NCI-H226 (cell line): ENCODE measurements around the gene CYP46A1.
"Not testable (repeated sequence)": the region's sequence is repeated elsewhere in the genome, so short reads cannot be mapped to it uniquely, and the experiment has no call there.

Experiments
- DNase-seq: peaks from one replicate; pipeline ENCODE4 v3.0.0-alpha.2; 2015

The CYP46A1 gene

DNA sequence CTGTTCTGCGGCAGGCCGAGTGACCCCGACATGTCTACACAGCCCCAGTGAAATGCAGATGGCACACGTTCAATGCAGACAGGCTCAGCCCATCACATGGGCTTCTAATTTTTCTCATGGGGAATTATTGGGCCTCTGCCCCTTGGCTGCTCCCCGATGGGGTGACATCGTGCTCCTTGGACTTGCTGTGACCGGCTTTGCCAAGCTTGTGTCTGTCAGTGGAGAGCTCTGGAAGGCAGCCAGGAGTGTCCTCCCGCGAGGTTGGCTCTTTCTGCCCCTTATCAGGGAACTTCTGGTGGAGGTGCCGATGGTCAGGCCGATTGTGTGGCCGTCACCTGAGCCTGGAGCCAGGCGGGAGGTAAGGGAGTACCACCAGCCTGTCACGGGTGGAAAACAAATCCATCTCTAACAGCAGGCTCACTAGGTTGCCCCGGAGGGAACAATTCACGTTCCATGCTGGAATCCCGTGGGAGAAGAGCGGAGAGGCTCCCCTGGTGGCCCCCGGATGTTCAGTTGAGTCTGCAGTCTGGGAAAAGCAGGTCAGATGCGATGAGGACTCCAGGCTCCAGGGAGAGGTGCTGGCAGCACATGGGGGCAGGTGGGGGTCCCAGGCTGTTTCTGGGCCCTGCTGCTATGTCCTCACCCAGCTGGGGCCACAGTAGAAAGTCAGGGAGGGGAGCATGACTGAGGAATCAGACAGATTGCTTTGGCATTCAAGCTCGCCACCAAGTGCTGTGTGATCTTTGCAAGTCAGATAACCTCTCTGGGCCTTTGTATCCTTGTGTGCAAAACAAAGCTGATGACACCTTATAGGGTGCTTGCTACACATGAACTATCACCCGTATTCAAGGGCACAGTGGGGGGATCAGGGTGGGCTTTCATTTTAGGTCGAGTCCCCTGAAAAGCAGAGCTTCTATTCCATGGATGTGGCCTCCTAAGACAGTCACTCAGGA is 65.9 kb downstream of the CYP46A1 start:
- DNase-seq, result no peak

DNA sequence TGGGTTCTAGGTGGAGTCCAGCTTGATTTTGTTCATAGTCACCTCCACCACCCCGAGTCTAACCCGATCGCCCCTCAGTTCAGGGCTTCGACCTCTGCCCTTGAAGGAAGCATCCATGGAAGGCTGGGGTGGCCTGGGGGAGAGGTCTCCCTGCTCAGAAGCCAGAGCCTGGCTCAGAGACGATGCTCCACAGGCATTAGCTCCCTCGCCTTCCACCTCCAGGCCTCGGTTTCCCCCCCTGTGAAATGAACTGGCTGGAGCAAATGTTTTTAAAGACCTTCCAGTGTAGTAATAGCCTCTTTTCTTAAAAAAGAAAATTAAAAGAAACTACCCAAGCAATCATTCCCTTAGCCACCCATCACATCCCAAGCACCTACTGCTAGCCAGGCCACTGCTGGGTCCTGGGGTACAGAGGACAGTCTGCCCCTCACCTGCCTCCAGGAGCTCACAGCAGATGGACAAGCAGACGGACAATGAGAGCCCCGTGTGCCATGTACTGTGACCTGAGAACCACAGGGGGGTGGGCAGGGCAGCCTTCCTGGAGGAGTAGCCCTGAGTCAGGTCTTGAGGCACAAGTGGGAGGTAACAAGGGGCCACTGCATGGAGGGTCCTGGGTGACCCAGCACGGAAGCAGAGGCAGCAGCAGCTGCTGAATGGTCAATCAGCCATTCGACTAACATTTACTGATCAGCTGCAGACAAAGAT is 66.8 kb downstream of the CYP46A1 start:
- no peak for DNase-seq

GRCh38 chr14:99751539-99752485 is 67.7 kb downstream of the CYP46A1 start:
- DNase-seq, result no peak

GRCh38 chr14:99752486-99753121 is 68.5 kb downstream of the CYP46A1 start:
- peak; percentile 53 for DNase-seq

DNA sequence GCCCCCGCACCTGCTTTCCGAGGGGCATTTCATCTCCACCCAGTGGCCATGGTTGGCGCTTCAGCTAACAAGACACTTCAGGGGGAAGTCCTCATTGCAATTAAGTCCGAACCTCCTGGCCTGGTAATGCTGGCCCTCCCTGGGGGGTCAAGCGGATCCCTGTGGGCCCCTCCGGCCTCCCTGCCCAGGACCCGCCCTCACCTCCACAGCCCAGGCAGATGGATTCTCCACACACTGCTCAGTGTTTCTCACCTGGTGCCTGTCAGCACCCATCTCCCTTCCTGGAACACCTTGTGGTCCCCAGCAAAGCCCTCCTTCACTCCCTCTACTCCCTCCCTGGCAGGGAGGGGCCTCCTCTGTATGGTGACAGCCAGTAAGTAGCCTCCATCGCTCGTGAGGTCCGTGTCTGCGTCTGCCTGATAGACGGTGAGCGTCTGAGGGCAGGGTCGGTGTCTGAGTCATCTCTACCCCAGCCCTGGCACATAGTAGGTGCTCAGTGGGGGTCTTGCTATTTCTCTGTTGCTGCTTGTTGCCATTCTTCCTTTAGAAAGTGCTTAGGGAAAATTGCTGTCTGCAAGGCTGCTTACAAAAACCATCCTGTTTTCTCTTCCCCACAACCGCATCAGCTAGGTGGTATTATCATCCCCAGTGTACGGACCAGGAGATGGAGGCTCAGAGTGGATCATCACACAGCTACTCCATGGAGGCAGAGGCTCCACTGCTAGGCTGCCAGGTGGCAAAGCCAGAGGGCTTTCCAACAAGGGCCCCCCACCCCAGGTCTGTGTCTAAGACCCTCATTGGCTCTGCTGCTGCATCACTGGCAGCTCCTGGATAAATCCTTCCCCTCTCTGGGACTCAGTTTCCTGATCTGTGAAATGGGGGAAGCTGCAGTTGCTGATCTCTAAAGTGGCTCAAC is 69.4 kb downstream of the CYP46A1 start:
- no peak for DNase-seq

GRCh38 chr14:99754141-99755067 is 70.3 kb downstream of the CYP46A1 start:
- no peak for DNase-seq

GRCh38 chr14:99755068-99755405 is 70.9 kb downstream of the CYP46A1 start:
- DNase-seq, result no peak

GRCh38 chr14:99755629-99756603 is 71.8 kb downstream of the CYP46A1 start:
- peak; percentile 97 for DNase-seq

DNA sequence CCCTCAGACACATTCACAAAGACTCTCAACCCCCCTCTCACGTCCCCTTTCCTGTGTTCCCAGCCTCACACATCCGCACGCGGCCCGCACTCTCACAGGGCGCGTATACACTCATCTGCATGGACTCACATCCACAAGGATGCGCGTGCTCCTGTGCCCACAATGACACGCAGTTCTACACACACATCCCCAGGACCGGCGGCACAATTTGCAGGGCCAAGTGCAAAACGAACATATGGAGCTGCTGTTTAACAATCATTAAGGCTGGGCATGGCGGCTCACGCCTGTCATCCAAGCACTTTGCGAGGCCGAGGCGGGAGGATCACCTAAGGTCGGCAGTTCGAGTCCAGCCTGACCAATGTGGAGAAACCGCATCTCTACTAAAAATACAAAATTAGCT is 72.7 kb downstream of the CYP46A1 start:
- no peak for DNase-seq

GRCh38 chr14:99757331-99758070 is 73.4 kb downstream of the CYP46A1 start:
- DNase-seq, result peak; percentile 83

DNA sequence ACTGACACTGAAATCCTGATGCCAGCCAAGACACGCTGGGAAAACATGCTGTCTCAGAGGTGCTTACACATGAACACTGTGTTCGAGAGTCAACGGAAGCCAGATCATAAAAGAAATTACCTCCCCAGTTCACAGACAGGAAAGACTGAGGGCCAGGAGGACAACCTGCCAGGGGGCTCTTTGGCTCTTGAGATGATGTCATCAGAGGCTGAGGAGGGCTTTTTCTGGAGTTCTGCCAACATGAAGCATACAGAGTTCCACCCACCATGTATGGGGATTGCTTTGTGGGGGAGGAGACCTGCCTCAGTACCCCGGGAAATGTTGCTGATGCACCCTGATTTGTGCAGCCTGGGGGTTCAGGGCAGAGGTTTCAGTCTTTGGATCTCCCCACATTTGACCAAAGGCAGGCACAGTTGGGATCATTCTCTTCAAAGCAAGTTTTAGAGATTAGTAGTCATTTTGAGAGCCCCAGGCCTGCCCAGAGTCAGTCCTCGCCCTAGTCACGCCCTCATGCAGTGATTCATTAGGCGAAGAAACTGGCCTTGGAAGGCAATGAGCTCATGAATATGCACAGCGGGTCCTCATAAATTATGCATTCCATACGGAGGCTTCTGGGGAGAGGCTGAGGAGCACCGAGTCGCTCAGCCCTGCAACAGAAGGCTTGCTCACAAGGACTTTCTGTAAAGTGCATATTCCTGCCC is 74.2 kb downstream of the CYP46A1 start:
- peak; percentile 89 for DNase-seq

GRCh38 chr14:99758872-99759545 is 74.9 kb downstream of the CYP46A1 start:
- no peak for DNase-seq

- DNase-seq, result no peak
Measured at GRCh38 chr14:99759546-99759925, 75.4 kb downstream of the CYP46A1 start.

GRCh38 chr14:99760817-99761216 is 76.7 kb downstream of the CYP46A1 start:
- DNase-seq, result no peak

DNA sequence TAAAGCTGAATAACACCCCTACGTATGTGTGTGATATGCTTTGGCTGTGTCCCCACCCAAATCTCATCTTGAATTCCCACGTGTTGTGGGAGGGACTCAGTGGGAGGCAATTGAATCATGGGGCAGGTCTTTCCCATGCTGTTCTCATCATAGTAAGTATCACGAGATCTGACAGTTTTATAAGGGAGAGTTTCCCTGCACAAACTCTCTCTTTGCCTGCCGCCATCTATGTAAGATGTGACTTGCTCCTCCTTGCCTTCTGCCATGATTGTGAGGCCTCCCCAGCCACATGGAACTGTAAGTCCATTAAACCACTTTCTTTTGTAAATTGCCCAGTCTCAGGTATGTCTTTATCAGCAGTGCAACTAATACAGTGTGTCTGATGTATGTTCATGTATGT is 78.8 kb downstream of the CYP46A1 start:
- not testable (repeated sequence) for DNase-seq

DNA sequence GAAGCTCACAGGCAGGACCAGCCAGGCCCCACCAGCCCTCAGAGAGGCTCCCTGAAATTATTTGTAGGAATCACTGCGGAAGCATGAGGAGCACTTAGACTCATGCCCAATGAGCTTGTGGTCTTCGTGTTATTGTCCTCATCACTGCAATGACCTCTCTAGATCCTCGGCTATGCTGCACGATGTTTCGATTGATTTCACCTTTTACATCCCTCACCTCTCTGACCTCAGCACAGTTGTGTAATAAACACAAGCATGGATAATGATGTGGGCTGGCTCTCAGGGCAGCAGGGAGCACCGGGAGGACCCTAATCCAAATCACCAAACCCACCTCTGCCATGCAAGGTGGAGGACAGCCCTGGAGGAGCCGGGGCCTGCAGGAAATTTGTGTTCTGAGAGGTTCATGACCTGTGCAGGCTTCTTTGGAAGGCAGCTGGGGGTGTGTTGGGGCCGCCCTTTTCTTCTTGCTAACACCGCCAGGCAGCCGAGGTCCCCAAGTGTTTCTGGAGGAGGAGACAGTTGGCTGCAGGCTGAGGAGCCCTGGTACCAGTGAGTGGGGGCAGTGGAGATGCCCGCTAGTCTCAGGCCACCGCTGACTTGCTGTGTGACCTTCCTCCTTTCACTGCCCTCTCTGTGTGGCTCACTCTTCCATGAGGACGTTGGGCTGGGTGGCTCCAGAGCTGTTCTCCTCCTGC is 79.6 kb downstream of the CYP46A1 start:
- no peak for DNase-seq
